Activated CD8-positive, alpha-beta T cell treated with anti-CD3 and anti-CD28 coated beads for 36 hours (primary cell): ENCODE data around the gene GOSR2. TPM values are rescaled to one million over a fixed set of nuclear protein-coding genes. Genes with fewer than 3 reads are reported as not detected.
"Not testable (repeated sequence)": the region's sequence is repeated elsewhere in the genome, so short reads cannot be mapped to it uniquely, and the experiment has no call there.

Experiments
- ATAC-seq: fragments of 200-7000 bp; cut with Tn5 transposase; one replicate; pipeline ENCODE4 v1.10.0; 2021; ENCODE audit warnings: mild to moderate bottlenecking, moderate library complexity
- CTCF ChIA-PET: fragments of 350-600 bp; sonication (Branson Sonifier 250); formaldehyde crosslinking; loops from one replicate; lab custom pipeline; 2021; ENCODE audit warnings: antibody characterized with exemption; lab: Charles Lee
- POLR2A ChIA-PET: fragments of 350-600 bp; sonication (Branson Sonifier 250); formaldehyde crosslinking; loops from one replicate; lab custom pipeline; 2021; ENCODE audit warnings: antibody characterized with exemption; lab: Charles Lee
- DNase-seq: peaks from one replicate; pipeline ENCODE4 v3.0.0-alpha.2; 2020
- H3K27ac Mint-ChIP-seq: one replicate; pipeline ENCODE4 v1.8.0; 2021; ENCODE audit warnings: mild to moderate bottlenecking, mixed read lengths
- H3K27me3 Mint-ChIP-seq: one replicate; pipeline ENCODE4 v1.8.0; 2021; ENCODE audit warnings: mixed read lengths
- H3K36me3 Mint-ChIP-seq: one replicate; pipeline ENCODE4 v1.8.0; 2021; ENCODE audit warnings: low read depth, mixed read lengths
- H3K4me1 Mint-ChIP-seq: one replicate; pipeline ENCODE4 v1.8.0; 2021; ENCODE audit warnings: low read depth, mixed read lengths
- H3K4me3 Mint-ChIP-seq: one replicate; pipeline ENCODE4 v1.8.0; 2021; ENCODE audit warnings: mild to moderate bottlenecking, moderate library complexity, mixed read lengths
- H3K9me3 Mint-ChIP-seq: one replicate; pipeline ENCODE4 v1.8.0; 2021; ENCODE audit warnings: mixed read lengths
- intact Hi-C: fragments of 100-400 bp; cut with micrococcal nuclease; formaldehyde crosslinking; loops from one replicate; pipeline ENCODE4 v1.10.0; 2022
- total RNA-seq, 2 experiments: library from RNA; stranded (reverse); gene quantifications; one replicate each; pipeline ENCODE4 v1.2.3, GENCODE V29; 2021
- TF ChIP-seq, protein P1 (sequence below): fragments of 200-600 bp; IDR thresholded peaks from one replicate; pipeline ENCODE4 v1.8.0; 2022; ENCODE audit warnings: antibody characterized with exemption, mild to moderate bottlenecking

The GOSR2 gene
- total RNA-seq, 2 experiments from 2014 or later, result 44.8 to 50.0 TPM

DNA sequence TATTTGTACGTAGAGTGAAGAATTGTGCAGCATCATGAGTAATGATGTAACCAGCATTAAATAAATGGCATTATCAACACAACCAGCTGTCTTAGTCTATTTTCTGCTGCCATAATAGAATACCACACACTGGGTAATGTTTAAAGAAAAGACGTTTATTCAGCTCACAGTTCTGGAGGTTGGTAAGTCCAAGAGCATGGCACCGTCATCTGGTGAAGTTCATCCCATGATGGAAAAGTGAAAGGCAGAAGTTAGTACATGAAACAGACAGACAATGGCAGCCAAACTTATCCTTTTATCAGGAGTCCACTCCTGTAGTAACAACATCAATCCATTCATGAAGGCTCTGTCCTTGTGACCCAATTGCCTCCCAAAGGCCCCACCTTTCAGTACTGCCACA, 6.3 kb upstream of the GOSR2 start:
- ChIA-PET POLR2A (interaction anchor here (1.0 kb wide), 1 partner anchor 17 kb away, joined by 3 read pairs; no protein-coding TSS in a partner anchor), CTCF (interaction anchor here (1.3 kb wide), 1 partner anchor 81 kb away, joined by 3 read pairs; no protein-coding TSS in a partner anchor)
- no peaks in the 10 kb centered on the region for H3K9me3 Mint-ChIP-seq
- TF ChIP-seq, protein P1, sequence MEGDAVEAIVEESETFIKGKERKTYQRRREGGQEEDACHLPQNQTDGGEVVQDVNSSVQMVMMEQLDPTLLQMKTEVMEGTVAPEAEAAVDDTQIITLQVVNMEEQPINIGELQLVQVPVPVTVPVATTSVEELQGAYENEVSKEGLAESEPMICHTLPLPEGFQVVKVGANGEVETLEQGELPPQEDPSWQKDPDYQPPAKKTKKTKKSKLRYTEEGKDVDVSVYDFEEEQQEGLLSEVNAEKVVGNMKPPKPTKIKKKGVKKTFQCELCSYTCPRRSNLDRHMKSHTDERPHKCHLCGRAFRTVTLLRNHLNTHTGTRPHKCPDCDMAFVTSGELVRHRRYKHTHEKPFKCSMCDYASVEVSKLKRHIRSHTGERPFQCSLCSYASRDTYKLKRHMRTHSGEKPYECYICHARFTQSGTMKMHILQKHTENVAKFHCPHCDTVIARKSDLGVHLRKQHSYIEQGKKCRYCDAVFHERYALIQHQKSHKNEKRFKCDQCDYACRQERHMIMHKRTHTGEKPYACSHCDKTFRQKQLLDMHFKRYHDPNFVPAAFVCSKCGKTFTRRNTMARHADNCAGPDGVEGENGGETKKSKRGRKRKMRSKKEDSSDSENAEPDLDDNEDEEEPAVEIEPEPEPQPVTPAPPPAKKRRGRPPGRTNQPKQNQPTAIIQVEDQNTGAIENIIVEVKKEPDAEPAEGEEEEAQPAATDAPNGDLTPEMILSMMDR, result no peak
- H3K27ac Mint-ChIP-seq, result no peak overlapping the region
- DNase-seq (no peak), ATAC-seq (no peak)
- intact Hi-C loops, result no loop called here
- no peak overlapping the region for H3K4me3 Mint-ChIP-seq
- H3K4me1 Mint-ChIP-seq, result no peaks in the 10 kb centered on the region
- H3K36me3 Mint-ChIP-seq, result no peaks in the 10 kb centered on the region
- no peaks in the 10 kb centered on the region for H3K27me3 Mint-ChIP-seq

DNA sequence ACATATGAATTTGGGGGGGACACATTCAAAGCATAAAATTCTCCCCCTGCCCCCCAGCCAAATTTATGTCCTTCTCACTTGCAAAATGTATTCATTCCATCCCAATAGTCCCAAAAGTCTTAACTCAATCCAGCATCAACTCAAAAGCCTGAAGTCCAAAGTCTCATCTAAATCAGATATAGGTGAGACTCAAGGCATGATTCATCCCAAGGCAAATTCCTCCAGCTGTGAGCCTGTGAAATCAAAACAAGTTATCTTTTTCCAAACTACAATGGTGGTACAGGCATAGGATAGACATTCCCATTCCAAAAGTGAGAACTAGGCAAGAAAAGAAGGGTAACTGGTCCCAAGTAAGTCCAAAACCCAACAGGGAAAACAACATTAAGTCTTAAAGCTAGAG, 5.9 kb upstream of the GOSR2 start:
- CTCF ChIA-PET, result interaction anchor here (1.3 to 1.8 kb wide), 2 partner anchors 25 to 82 kb away, joined by 3 to 8 read pairs; no protein-coding TSS in a partner anchor
- Mint-ChIP-seq H3K27me3 (no peaks in the 10 kb centered on the region), H3K4me1 (peaks cover 3% of the 10 kb centered on the region), H3K4me3 (no peak overlapping the region), H3K27ac (no peak overlapping the region), H3K9me3 (no peaks in the 10 kb centered on the region), H3K36me3 (no peaks in the 10 kb centered on the region)
- TF ChIP-seq, protein P1, result no peak
- ATAC-seq (no peak), DNase-seq (no peak)
- intact Hi-C loops, result no loop called here
- POLR2A ChIA-PET, result interaction anchor here (1.0 kb wide), 1 partner anchor 17 kb away, joined by 3 read pairs; no protein-coding TSS in a partner anchor

DNA sequence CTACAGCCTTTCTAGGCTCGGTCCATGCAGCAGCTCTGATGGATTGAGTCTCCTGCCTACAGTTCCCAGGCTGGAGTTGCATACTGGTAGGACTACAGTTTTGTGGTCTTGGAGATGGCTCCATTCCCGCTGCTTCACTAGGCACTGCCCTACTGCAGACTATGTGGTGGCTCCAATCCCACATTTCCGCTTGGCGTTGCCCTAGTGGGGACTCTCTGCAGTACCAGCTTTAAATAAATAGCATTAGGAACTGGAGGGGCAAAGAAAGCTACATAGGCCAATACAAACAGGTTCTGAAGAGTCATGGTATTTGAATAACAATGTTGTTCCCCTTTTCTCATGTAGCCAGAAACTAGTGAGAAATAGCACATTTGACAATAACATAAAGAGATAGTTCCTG, 5.4 kb upstream of the GOSR2 start:
- Mint-ChIP-seq H3K27me3 (no peaks in the 10 kb centered on the region), H3K27ac (no peak overlapping the region), H3K36me3 (no peaks in the 10 kb centered on the region), H3K4me3 (no peak overlapping the region), H3K9me3 (no peaks in the 10 kb centered on the region), H3K4me1 (peaks cover 4% of the 10 kb centered on the region)
- ATAC-seq (no peak), DNase-seq (no peak)
- POLR2A ChIA-PET, result interaction anchor here (1.0 kb wide), 1 partner anchor 16 kb away, joined by 3 read pairs; no protein-coding TSS in a partner anchor
- intact Hi-C loops, result no loop called here
- TF ChIP-seq, protein P1, result no peak
- CTCF ChIA-PET, result interaction anchor here (1.3 to 1.8 kb wide), 2 partner anchors 25 to 82 kb away, joined by 3 to 8 read pairs; no protein-coding TSS in a partner anchor

DNA sequence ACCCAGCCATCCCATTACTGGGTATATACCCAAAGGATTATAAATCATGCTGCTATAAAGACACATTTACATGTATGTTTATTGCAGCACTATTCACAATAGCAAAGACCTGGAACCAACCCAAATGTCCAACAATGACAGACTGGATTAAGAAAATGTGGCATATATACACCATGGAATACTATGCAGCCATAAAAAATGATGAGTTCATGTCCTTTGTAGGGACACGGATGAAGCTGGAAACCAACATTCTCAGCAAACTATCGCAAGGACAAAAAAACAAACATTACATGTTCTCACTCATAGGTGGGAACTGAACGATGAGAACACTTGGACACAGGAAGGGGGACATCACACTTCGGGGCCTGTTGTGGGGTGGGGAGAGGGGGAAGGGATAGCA, 998 bp upstream of the GOSR2 start:
- DNase-seq, intact Hi-C loops, POLR2A ChIA-PET, ATAC-seq, H3K27me3 Mint-ChIP-seq, H3K9me3 Mint-ChIP-seq, H3K36me3 Mint-ChIP-seq: not testable (repeated sequence)
- Mint-ChIP-seq H3K27ac (peak overlapping the region; percentile 75), H3K4me3 (peak overlapping the region; percentile 83), H3K4me1 (peaks cover 35% of the 10 kb centered on the region)
- CTCF ChIA-PET, result interaction anchor here (1.5 kb wide), 1 partner anchor 19 kb away, joined by 3 read pairs; no protein-coding TSS in a partner anchor

DNA sequence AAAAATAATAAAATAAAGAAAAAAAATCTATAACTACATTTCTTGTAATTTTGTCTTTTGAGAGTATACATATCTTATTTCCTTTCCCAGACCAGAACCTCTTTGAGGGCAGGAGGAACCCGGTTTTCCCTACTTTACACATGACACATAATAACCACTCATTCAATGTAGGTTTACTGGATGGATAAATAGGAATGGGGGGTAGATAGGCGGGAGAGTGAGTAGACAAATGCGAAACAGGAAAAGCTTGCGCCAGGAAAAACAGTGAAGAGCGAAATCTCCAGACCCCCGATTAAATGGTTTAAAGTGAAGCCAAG, 515 bp upstream of the GOSR2 start:
- Mint-ChIP-seq H3K27me3 (no peaks in the 10 kb centered on the region), H3K27ac (peak overlapping the region; percentile 100), H3K4me1 (peaks cover 40% of the 10 kb centered on the region), H3K9me3 (no peaks in the 10 kb centered on the region), H3K36me3 (peaks cover 8% of the 10 kb centered on the region), H3K4me3 (peak overlapping the region; percentile 83)
- ATAC-seq, result no peak
- ChIA-PET CTCF (interaction anchor here (1.5 kb wide), 1 partner anchor 19 kb away, joined by 3 read pairs; no protein-coding TSS in a partner anchor), POLR2A (interaction anchor here (0.6 kb wide), 1 partner anchor 25 kb away, joined by 3 read pairs; no protein-coding TSS in a partner anchor)
- intact Hi-C loops, result no loop called here
- TF ChIP-seq, protein P1, result no peak
- DNase-seq, result no peak
